HEK293 (cell line): ENCODE results near the gene ADGRD1.
"Not testable (repeated sequence)": the region's sequence is repeated elsewhere in the genome, so short reads cannot be mapped to it uniquely, and the experiment has no call there.

ENCODE experiments used
- CTCF ChIA-PET: fragments of 350-600 bp; formaldehyde crosslinking; extraction: SDS; loops from one replicate; lab custom pipeline; 2021; ENCODE audit warnings: antibody characterized with exemption; lab: Yijun Ruan, JAX
- POLR2A ChIA-PET: fragments of 300-600 bp; formaldehyde crosslinking; extraction: SDS; loops from one replicate; lab custom pipeline; 2020; ENCODE audit warnings: antibody characterized with exemption, inconsistent platforms; lab: Yijun Ruan, JAX
- H3K27ac ChIP-seq: fragments of 200-500 bp; sonication (Bioruptor generic); 2 replicates; pipeline ENCODE4 v1.5.1; 2014; ENCODE audit warnings: low read depth, low read length, control low read depth, inconsistent platforms; ENCODE audit errors: extremely low read depth
- H3K36me3 ChIP-seq, 2 experiments: fragments of 200-500 bp in 1 of 2; sonication (Bioruptor generic) in 1 of 2; 1 replicate in 1 of 2; 2 replicates in 1 of 2; pipeline ENCODE4 v1.5.1; 2014 to 2017; ENCODE audit warnings: inconsistent platforms in 2 of 2, low read length in 2 of 2; ENCODE audit not compliant: control insufficient read depth in 2 of 2, insufficient read depth in 1 of 2
- H3K4me1 ChIP-seq: fragments of 200-500 bp; sonication (Bioruptor generic); 2 replicates; pipeline ENCODE4 v1.5.1; 2014; ENCODE audit warnings: mild to moderate bottlenecking, low read length, inconsistent platforms; ENCODE audit not compliant: control insufficient read depth, insufficient read depth
- H3K4me3 ChIP-seq: 2 replicates; pipeline ENCODE4 v1.5.1; 2011; ENCODE audit warnings: low read depth, mild to moderate bottlenecking, control low read depth, low read length, moderate library complexity
- H3K9me3 ChIP-seq: fragments of 200-500 bp; sonication (Bioruptor generic); 2 replicates; pipeline ENCODE4 v1.5.1; 2014; ENCODE audit warnings: low read depth, low read length, inconsistent platforms; ENCODE audit not compliant: control insufficient read depth, insufficient read depth
- BCL11A ChIP-seq: fragments of 450-650 bp; formaldehyde crosslinking; IDR thresholded peaks from 2 replicates; pipeline ENCODE4 v1.5.1; 2016; ENCODE audit warnings: low read depth, missing biosample characterization, missing genetic modification characterization
- GLI2 ChIP-seq: fragments of 450-650 bp; formaldehyde crosslinking; IDR thresholded peaks from 2 replicates; pipeline ENCODE4; 2017; ENCODE audit warnings: missing biosample characterization, missing genetic modification characterization, low read depth, borderline replicate concordance
- MYNN ChIP-seq: fragments of 450-650 bp; formaldehyde crosslinking; IDR thresholded peaks from 2 replicates; pipeline ENCODE4 v1.5.1; 2016; ENCODE audit warnings: missing biosample characterization, missing genetic modification characterization, borderline replicate concordance
- PRDM10 ChIP-seq: fragments of 450-650 bp; formaldehyde crosslinking; IDR thresholded peaks from 2 replicates; pipeline ENCODE4 v1.5.1; 2016; ENCODE audit warnings: missing biosample characterization, missing genetic modification characterization
- SP7 ChIP-seq: fragments of 450-650 bp; formaldehyde crosslinking; IDR thresholded peaks from 2 replicates; pipeline ENCODE4 v1.5.1; 2016; ENCODE audit warnings: missing biosample characterization, missing genetic modification characterization
- TRIM28 ChIP-seq: IDR thresholded peaks from 2 replicates; pipeline ENCODE4 v1.6.1; 2011; ENCODE audit warnings: low read length, control low read depth, borderline replicate concordance
- ZNF10 ChIP-seq: fragments of 450-650 bp; formaldehyde crosslinking; IDR thresholded peaks from 2 replicates; pipeline ENCODE4 v1.5.1; 2017; ENCODE audit warnings: missing biosample characterization, missing genetic modification characterization
- ZNF132 ChIP-seq: fragments of 450-650 bp; formaldehyde crosslinking; IDR thresholded peaks from 2 replicates; pipeline ENCODE4 v1.5.1; 2017; ENCODE audit warnings: missing biosample characterization, missing genetic modification characterization, borderline replicate concordance
- ZNF146 ChIP-seq: fragments of 450-650 bp; formaldehyde crosslinking; IDR thresholded peaks from 2 replicates; pipeline ENCODE4 v1.5.1; 2016; ENCODE audit warnings: missing biosample characterization, missing genetic modification characterization
- ZNF155 ChIP-seq: fragments of 450-650 bp; formaldehyde crosslinking; IDR thresholded peaks from 2 replicates; pipeline ENCODE4 v1.5.1; 2016; ENCODE audit warnings: missing biosample characterization, missing genetic modification characterization
- ZNF221 ChIP-seq: fragments of 450-650 bp; formaldehyde crosslinking; IDR thresholded peaks from 2 replicates; pipeline ENCODE4 v1.5.1; 2017; ENCODE audit warnings: missing biosample characterization, missing genetic modification characterization, borderline replicate concordance
- ZNF311 ChIP-seq: fragments of 450-650 bp; formaldehyde crosslinking; IDR thresholded peaks from 2 replicates; pipeline ENCODE4 v1.5.1; 2017; ENCODE audit warnings: missing biosample characterization, missing genetic modification characterization, borderline replicate concordance
- ZNF514 ChIP-seq: fragments of 450-650 bp; formaldehyde crosslinking; IDR thresholded peaks from 2 replicates; pipeline ENCODE4 v1.5.1; 2016; ENCODE audit warnings: missing biosample characterization, missing genetic modification characterization
- ZNF548 ChIP-seq: fragments of 450-650 bp; formaldehyde crosslinking; IDR thresholded peaks from 2 replicates; pipeline ENCODE4 v1.5.1; 2016; ENCODE audit warnings: missing biosample characterization, missing genetic modification characterization
- ZNF623 ChIP-seq: fragments of 450-650 bp; formaldehyde crosslinking; IDR thresholded peaks from 2 replicates; pipeline ENCODE4 v1.5.1; 2016; ENCODE audit warnings: missing biosample characterization, missing genetic modification characterization
- ZNF624 ChIP-seq: fragments of 450-650 bp; formaldehyde crosslinking; IDR thresholded peaks from 2 replicates; pipeline ENCODE4 v1.5.1; 2017; ENCODE audit warnings: missing biosample characterization, missing genetic modification characterization
- ZNF629 ChIP-seq: fragments of 450-650 bp; formaldehyde crosslinking; IDR thresholded peaks from 2 replicates; pipeline ENCODE4 v1.5.1; 2017; ENCODE audit warnings: missing biosample characterization, missing genetic modification characterization
- ZNF654 ChIP-seq: fragments of 450-650 bp; formaldehyde crosslinking; IDR thresholded peaks from 2 replicates; pipeline ENCODE4 v1.5.1; 2016; ENCODE audit warnings: low read depth, missing biosample characterization, missing genetic modification characterization
- ZNF701 ChIP-seq: fragments of 450-650 bp; formaldehyde crosslinking; IDR thresholded peaks from 2 replicates; pipeline ENCODE4 v1.5.1; 2016; ENCODE audit warnings: missing biosample characterization, missing genetic modification characterization
- ZNF704 ChIP-seq: fragments of 450-650 bp; formaldehyde crosslinking; IDR thresholded peaks from 2 replicates; pipeline ENCODE4 v1.5.1; 2016; ENCODE audit warnings: missing biosample characterization, missing genetic modification characterization
- ZNF776 ChIP-seq: fragments of 450-650 bp; formaldehyde crosslinking; IDR thresholded peaks from 2 replicates; pipeline ENCODE4 v1.5.0; 2017; ENCODE audit warnings: missing biosample characterization, missing genetic modification characterization, borderline replicate concordance
- ZNF785 ChIP-seq: fragments of 450-650 bp; formaldehyde crosslinking; IDR thresholded peaks from 2 replicates; pipeline ENCODE4 v1.5.1; 2016; ENCODE audit warnings: missing biosample characterization, missing genetic modification characterization
- ZNF843 ChIP-seq: fragments of 450-650 bp; formaldehyde crosslinking; IDR thresholded peaks from 2 replicates; pipeline ENCODE4 v1.5.1; 2016; ENCODE audit warnings: missing biosample characterization, missing genetic modification characterization
- ZXDB ChIP-seq: fragments of 450-650 bp; formaldehyde crosslinking; IDR thresholded peaks from 2 replicates; pipeline ENCODE4 v1.5.1; 2016; ENCODE audit warnings: missing biosample characterization, missing genetic modification characterization

The ADGRD1 gene

GRCh38 chr12:130937063-130937462 is 16.6 kb upstream of the ADGRD1 start:
- Histone ChIP-seq H3K36me3 (no peaks in the 10 kb centered on the region), H3K4me1 (no peaks in the 10 kb centered on the region), H3K4me3 (no peak overlapping the region), H3K27ac (no peak overlapping the region), H3K9me3 (no peaks in the 10 kb centered on the region)
- POLR2A ChIA-PET, result no interaction called here
- no peak for TF ChIP-seq ZNF221 (tag by site-specific recombination)
- no peak for TF ChIP-seq ZNF10 (tag by site-specific recombination)
- TF ChIP-seq ZNF146 (tag by site-specific recombination), result no peak
- no peak for TF ChIP-seq ZXDB (tag by site-specific recombination)
- TF ChIP-seq PRDM10, result no peak
- TF ChIP-seq ZNF785 (tag by site-specific recombination), result no peak
- no peak for TF ChIP-seq ZNF843 (tag by site-specific recombination)
- TF ChIP-seq MYNN (tag by site-specific recombination), result no peak
- no peak for TF ChIP-seq ZNF654
- no peak for TF ChIP-seq GLI2 (tag by site-specific recombination)
- TF ChIP-seq ZNF701, result no peak
- TF ChIP-seq ZNF311 (tag by site-specific recombination), result no peak
- TF ChIP-seq ZNF548 (tag by site-specific recombination), result no peak
- no peak for TF ChIP-seq ZNF155
- TF ChIP-seq TRIM28, result no peak
- TF ChIP-seq ZNF623 (tag by site-specific recombination), result no peak
- TF ChIP-seq SP7 (tag by site-specific recombination), result no peak
- TF ChIP-seq BCL11A (tag by site-specific recombination), result no peak
- CTCF ChIA-PET, result interaction anchor here (0.6 kb wide), 1 partner anchor 517 kb away, joined by 4 read pairs; no protein-coding TSS in a partner anchor

GRCh38 chr12:130937546-130937945 is 16.2 kb upstream of the ADGRD1 start:
- H3K4me1 ChIP-seq, H3K4me3 ChIP-seq, H3K9me3 ChIP-seq, H3K27ac ChIP-seq, POLR2A ChIA-PET, H3K36me3 ChIP-seq: not testable (repeated sequence)
- CTCF ChIA-PET, result interaction anchor here (0.6 to 0.8 kb wide), 3 partner anchors 16 to 516 kb away, joined by 3 to 4 read pairs (median 3); no protein-coding TSS in a partner anchor
- peak; percentile 85 for TF ChIP-seq ZNF146 (tag by site-specific recombination)

- Histone ChIP-seq H3K36me3 (no peaks in the 10 kb centered on the region), H3K27ac (no peak overlapping the region), H3K4me3 (no peak overlapping the region), H3K9me3 (no peaks in the 10 kb centered on the region), H3K4me1 (no peaks in the 10 kb centered on the region)
- ChIA-PET POLR2A (no interaction called here), CTCF (interaction anchor here (0.6 to 0.8 kb wide), 2 partner anchors 17 to 189 kb away, joined by 3 read pairs; no protein-coding TSS in a partner anchor)
- TF ChIP-seq ZNF132 (tag by site-specific recombination), result no peak
- TF ChIP-seq BCL11A (tag by site-specific recombination), result no peak
- TF ChIP-seq ZNF514 (tag by site-specific recombination), result no peak
- no peak for TF ChIP-seq ZNF624
- no peak for TF ChIP-seq ZNF704 (tag by site-specific recombination)
- no peak for TF ChIP-seq ZNF629 (tag by site-specific recombination)
- no peak for TF ChIP-seq ZNF776 (tag by site-specific recombination)
These were observed 15.5 kb upstream of the ADGRD1 start for GRCh38 chr12:130938186-130938585.
